OCI-LY7 (cell line): ENCODE data around the gene UBAP1L. TPM values are rescaled to one million over a fixed set of nuclear protein-coding genes. Genes with fewer than 3 reads are reported as not detected.
A peak's percentile ranks its signal among the peaks of the same experiment; 100 is the strongest.

Experiments
- BruUV-seq: library from RNA; stranded (reverse); fragments of 400-500 nt; replicated peaks from 2 replicates; lab custom pipeline; 2021; lab: Mats Ljungman, UMichigan
- CTCF ChIA-PET: fragments of 300-600 bp; sonication (Branson Sonifier 250); formaldehyde crosslinking; loops from one replicate; lab custom pipeline; 2022; ENCODE audit warnings: antibody characterized with exemption; ENCODE audit not compliant: unreplicated experiment; lab: Charles Lee
- POLR2A ChIA-PET: fragments of 300-600 bp; sonication (Branson Sonifier 250); formaldehyde crosslinking; loops from one replicate; lab custom pipeline; 2022; ENCODE audit warnings: antibody characterized with exemption; lab: Charles Lee
- DNase-seq: peaks from one replicate; pipeline ENCODE4 v3.0.0-alpha.2; 2015; ENCODE audit warnings: low spot score
- H2AFZ ChIP-seq: fragments of 200-600 bp; sonication (generic), shearing (Covaris generic); 2 replicates; pipeline ENCODE4 v1.6.1; 2014; ENCODE audit warnings: mild to moderate bottlenecking, antibody characterized with exemption, low read length, moderate library complexity
- H3K27ac ChIP-seq: fragments of 200-600 bp; sonication (generic); 2 replicates; pipeline ENCODE4 v1.5.1; 2014; ENCODE audit warnings: mixed run types, low read depth, mild to moderate bottlenecking, moderate library complexity, low read length, inconsistent platforms; ENCODE audit not compliant: poor library complexity, severe bottlenecking
- H3K36me3 ChIP-seq: fragments of 200-600 bp; sonication (generic); 2 replicates; pipeline ENCODE4 v1.6.1; 2014; ENCODE audit warnings: mild to moderate bottlenecking, antibody characterized with exemption, low read length, moderate library complexity, mixed read lengths; ENCODE audit not compliant: insufficient read depth
- H3K4me1 ChIP-seq: fragments of 200-600 bp; sonication (generic); 2 replicates; pipeline ENCODE4 v1.5.1; 2014; ENCODE audit warnings: mild to moderate bottlenecking, low read length; ENCODE audit not compliant: insufficient read depth, poor library complexity, severe bottlenecking
- H3K4me2 ChIP-seq: fragments of 200-600 bp; sonication (generic); 2 replicates; pipeline ENCODE4 v1.6.1; 2014; ENCODE audit warnings: mild to moderate bottlenecking, low read length
- H3K4me3 ChIP-seq: fragments of 200-600 bp; sonication (generic); 2 replicates; pipeline ENCODE4 v1.5.1; 2014; ENCODE audit warnings: mild to moderate bottlenecking, low read depth, low read length; ENCODE audit not compliant: poor library complexity, severe bottlenecking
- H3K79me2 ChIP-seq: fragments of 200-600 bp; sonication (generic); 2 replicates; pipeline ENCODE4 v1.6.1; 2016; ENCODE audit warnings: low read depth, mild to moderate bottlenecking, low read length, moderate library complexity, mixed read lengths; ENCODE audit not compliant: insufficient read depth
- H3K9me2 ChIP-seq: fragments of 200-600 bp; sonication (generic); 2 replicates; pipeline ENCODE4 v1.6.1; 2016; ENCODE audit warnings: mild to moderate bottlenecking, low read length, mixed read lengths; ENCODE audit not compliant: insufficient read depth
- H3K9me3 ChIP-seq: fragments of 200-600 bp; sonication (generic); 2 replicates; pipeline ENCODE4 v1.6.1; 2014; ENCODE audit warnings: mild to moderate bottlenecking, mixed run types, low read length, mixed read lengths
- H4K20me1 ChIP-seq: fragments of 200-600 bp; sonication (generic); 2 replicates; pipeline ENCODE4 v1.6.1; 2014; ENCODE audit warnings: mild to moderate bottlenecking, antibody characterized with exemption, low read length, moderate library complexity, mixed read lengths; ENCODE audit not compliant: insufficient read depth
- EZH2phosphoT487 ChIP-seq: fragments of 200-600 bp; sonication (generic); IDR thresholded peaks from 2 replicates; pipeline ENCODE4 v1.6.1; 2018; ENCODE audit warnings: low read depth, borderline replicate concordance, mild to moderate bottlenecking, mixed run types, antibody characterized with exemption, low read length, moderate library complexity, mixed read lengths
- intact Hi-C: fragments of 100-400 bp; cut with micrococcal nuclease; formaldehyde crosslinking; loops from one replicate; pipeline ENCODE4 v1.10.0; 2022; ENCODE audit not compliant: unreplicated experiment
- total RNA-seq, 2 experiments: library from RNA; depleted of rRNA in 1 of 2; stranded (reverse); fragments of >200 nt in 1 of 2; shearing (Covaris generic) in 1 of 2; gene quantifications; 2 replicates each; pipeline ENCODE4 v1.2.3, GENCODE V29; 2014 to 2022
- TF ChIP-seq, protein P1 (sequence below): fragments of 200-600 bp; sonication (generic); conservative IDR thresholded peaks from 2 replicates; pipeline ENCODE4 v1.5.1; 2014; ENCODE audit warnings: mild to moderate bottlenecking, antibody characterized with exemption, low read length, moderate library complexity, mixed read lengths

The UBAP1L gene
- total RNA-seq, 2 experiments from 2014 or later = 7.4 to 8.3 TPM

DNA sequence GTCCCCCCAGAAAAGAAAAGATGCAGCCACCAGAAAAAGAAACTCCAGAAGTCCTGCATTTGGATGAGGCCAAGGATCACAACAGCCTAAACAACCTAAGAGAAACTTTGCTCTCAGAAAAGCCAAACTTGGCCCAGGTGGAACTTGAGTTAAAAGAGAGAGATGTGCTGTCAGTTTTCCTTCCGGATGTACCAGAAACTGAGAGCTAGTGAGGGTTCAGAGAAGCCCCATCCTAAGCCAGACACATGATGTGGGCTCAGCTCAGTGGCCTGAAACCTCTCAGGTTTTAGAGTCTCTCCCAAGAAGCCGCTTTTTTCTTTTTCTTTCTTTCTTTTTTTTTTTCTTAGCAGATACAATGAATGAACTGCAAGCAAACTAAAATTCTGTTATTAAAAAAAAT, 62.0 kb downstream of the UBAP1L start:
- Histone ChIP-seq H3K4me3 (no peak overlapping the region), H4K20me1 (no peaks in the 10 kb centered on the region), H3K9me2 (no peaks in the 10 kb centered on the region), H3K36me3 (no peaks in the 10 kb centered on the region), H3K27ac (no peak overlapping the region), H3K4me1 (peaks cover 19% of the 10 kb centered on the region), H2AFZ (no peak overlapping the region), H3K9me3 (no peaks in the 10 kb centered on the region), H3K79me2 (no peaks in the 10 kb centered on the region), H3K4me2 (no peak overlapping the region)
- intact Hi-C loops = no loop called here
- no TSS peak for BruUV-seq
- POLR2A ChIA-PET = interaction anchor here (0.7 to 1.5 kb wide), 7 partner anchors 11 to 1101 kb away, joined by 3 to 5 read pairs (median 4); partner anchors contain the start of gene RNU5B-1
- TF ChIP-seq EZH2phosphoT487 = no peak
- CTCF ChIA-PET = interaction anchor here (0.7 kb wide), 1 partner anchor 13 kb away, joined by 7 read pairs; no protein-coding TSS in a partner anchor
- DNase-seq = peak; percentile 24

DNA sequence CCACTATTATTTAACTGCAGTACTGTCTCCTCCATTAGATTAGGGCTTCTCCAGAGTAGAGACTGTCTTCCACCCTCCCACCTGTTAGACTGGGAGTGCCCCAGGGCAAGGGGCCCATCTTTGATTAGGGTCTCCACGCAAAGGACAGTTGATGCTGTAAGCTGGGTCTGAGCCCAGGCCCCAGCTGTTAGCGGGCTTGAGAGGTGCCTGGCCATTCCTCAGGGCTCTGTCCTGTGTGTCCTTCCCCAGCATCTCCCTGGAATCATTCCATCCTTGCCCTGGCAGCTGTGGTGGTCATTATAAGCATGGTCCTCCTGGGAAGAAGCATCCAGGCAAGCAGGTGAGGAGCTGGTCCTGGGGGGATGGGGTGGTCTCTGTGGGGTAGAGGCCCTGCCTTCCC, 63.7 kb downstream of the UBAP1L start:
- no peak overlapping the region for H2AFZ ChIP-seq
- peaks cover 19% of the 10 kb centered on the region for H3K4me1 ChIP-seq
- DNase-seq = no peak
- H3K36me3 ChIP-seq = no peaks in the 10 kb centered on the region
- no TSS peak for BruUV-seq
- ChIA-PET POLR2A (no interaction called here), CTCF (no interaction called here)
- TF ChIP-seq, protein P1, sequence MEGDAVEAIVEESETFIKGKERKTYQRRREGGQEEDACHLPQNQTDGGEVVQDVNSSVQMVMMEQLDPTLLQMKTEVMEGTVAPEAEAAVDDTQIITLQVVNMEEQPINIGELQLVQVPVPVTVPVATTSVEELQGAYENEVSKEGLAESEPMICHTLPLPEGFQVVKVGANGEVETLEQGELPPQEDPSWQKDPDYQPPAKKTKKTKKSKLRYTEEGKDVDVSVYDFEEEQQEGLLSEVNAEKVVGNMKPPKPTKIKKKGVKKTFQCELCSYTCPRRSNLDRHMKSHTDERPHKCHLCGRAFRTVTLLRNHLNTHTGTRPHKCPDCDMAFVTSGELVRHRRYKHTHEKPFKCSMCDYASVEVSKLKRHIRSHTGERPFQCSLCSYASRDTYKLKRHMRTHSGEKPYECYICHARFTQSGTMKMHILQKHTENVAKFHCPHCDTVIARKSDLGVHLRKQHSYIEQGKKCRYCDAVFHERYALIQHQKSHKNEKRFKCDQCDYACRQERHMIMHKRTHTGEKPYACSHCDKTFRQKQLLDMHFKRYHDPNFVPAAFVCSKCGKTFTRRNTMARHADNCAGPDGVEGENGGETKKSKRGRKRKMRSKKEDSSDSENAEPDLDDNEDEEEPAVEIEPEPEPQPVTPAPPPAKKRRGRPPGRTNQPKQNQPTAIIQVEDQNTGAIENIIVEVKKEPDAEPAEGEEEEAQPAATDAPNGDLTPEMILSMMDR = no peak
- TF ChIP-seq EZH2phosphoT487 = no peak
- no peaks in the 10 kb centered on the region for H4K20me1 ChIP-seq
- no peaks in the 10 kb centered on the region for H3K79me2 ChIP-seq
- no peak overlapping the region for H3K4me2 ChIP-seq
- no peak overlapping the region for H3K27ac ChIP-seq
- intact Hi-C loops = no loop called here
- no peaks in the 10 kb centered on the region for H3K9me3 ChIP-seq
- no peaks in the 10 kb centered on the region for H3K9me2 ChIP-seq
- no peak overlapping the region for H3K4me3 ChIP-seq

DNA sequence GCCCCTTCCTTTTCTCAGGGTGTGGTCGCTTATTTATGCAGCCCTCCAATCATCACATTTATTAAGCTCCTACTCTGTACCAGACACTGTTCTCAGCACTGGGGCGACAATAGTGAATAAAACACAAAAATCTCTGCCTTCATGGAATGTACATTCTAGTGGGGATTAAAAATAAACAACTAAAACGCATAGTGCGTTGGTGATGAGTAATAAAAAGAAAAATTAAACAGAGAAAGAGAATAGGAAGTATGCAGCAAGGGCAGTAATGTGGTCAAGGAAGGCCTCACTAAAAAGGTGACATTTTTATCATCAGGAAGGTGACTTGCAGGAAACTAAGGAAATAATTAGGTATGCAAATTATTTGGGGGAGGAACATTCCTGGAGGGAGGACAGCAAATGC, 64.7 kb downstream of the UBAP1L start:
- ChIA-PET CTCF (no interaction called here), POLR2A (no interaction called here)
- Histone ChIP-seq H3K79me2 (no peaks in the 10 kb centered on the region), H2AFZ (no peak overlapping the region), H3K4me1 (peaks cover 19% of the 10 kb centered on the region), H4K20me1 (no peaks in the 10 kb centered on the region), H3K9me2 (no peaks in the 10 kb centered on the region), H3K9me3 (no peaks in the 10 kb centered on the region), H3K4me3 (no peak overlapping the region), H3K36me3 (no peaks in the 10 kb centered on the region), H3K27ac (no peak overlapping the region), H3K4me2 (no peak overlapping the region)
- no peak for TF ChIP-seq EZH2phosphoT487
- TF ChIP-seq, protein P1 = no peak
- intact Hi-C loops = no loop called here
- BruUV-seq = no TSS peak
- no peak for DNase-seq
